NCI-H345 treated with DMSO at 0.1 percent for 48 hours (cell line): ENCODE data around the gene HMGXB4.

Experiments used
- DNase-seq: peaks from one replicate; lab custom pipeline; 2025; ENCODE audit not compliant: unreplicated experiment; lab: John Stamatoyannopoulos, UW

HMGXB4 gene

DNA sequence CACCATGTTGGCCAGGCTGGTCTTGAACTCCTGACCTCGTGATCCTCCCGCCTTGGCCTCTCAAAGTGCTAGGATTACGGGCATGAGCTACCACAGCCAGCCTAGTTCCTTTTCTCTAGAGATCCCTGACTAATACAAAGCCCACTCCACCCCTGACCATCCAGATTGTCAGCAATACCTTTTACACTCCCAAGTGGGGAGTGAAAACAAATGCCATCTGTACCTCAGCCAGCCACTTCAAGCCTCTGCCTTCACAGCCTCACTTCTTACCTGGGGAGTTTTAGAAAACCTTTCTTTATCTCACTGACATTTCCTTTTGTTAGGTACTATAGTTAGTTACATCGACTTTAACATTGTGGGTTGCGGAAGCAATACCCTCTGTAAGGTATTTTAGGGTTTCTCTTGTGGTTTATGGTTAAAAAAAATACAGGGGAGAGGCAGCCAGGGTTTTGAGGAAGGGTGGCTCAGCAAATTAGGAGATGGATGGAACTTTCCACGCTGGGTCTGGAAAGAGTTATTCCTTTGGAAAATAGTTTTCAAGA is 51.3 kb downstream of the HMGXB4 start:
- no peak for DNase-seq

GRCh38 chr22:35310556-35311550 is 53.6 kb downstream of the HMGXB4 start:
- no peak for DNase-seq

- no peak for DNase-seq
Measured at GRCh38 chr22:35311551-35311999, 54.3 kb downstream of the HMGXB4 start.

DNA sequence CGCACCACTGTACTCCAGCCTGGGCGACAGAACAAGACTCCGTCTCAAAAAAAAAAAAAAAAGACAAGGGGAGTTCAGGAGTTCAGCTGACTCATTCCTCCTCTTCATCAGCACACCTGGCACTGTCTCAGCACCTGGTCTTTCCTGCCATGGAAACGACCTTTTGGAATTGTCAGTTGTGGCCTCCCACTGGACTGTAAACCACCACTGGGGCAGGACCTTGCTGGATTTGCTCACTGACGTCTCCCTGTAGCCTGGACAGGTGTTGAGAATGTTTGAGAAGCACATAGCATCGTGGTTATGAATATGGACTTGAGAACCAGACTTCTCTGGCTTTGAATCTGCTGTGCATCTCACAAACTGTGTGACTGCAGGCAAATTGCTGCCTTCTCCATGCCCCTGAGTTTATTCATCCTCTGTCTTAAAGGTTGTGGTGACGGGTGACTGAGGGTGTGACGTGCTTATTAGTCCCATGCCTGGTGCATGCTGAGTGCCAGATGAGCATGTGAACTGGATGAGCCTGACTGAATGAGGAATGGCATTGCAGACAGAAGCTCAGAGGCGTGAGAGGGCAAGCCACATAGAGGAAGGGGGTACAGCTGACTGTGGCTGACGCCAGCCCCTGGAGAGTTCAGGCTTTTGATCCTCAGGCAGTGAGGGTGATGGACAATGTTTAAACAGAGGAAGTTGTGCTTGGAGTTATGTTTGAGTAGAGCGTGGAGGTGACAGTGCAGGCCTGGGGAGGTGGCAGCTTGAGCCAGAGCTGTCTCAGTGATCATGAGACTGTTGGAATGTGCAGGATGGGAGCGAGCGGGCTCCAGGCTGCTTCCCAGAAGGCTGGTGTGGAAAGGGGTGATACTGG is 55.1 kb downstream of the HMGXB4 start:
- DNase-seq, result no peak

DNA sequence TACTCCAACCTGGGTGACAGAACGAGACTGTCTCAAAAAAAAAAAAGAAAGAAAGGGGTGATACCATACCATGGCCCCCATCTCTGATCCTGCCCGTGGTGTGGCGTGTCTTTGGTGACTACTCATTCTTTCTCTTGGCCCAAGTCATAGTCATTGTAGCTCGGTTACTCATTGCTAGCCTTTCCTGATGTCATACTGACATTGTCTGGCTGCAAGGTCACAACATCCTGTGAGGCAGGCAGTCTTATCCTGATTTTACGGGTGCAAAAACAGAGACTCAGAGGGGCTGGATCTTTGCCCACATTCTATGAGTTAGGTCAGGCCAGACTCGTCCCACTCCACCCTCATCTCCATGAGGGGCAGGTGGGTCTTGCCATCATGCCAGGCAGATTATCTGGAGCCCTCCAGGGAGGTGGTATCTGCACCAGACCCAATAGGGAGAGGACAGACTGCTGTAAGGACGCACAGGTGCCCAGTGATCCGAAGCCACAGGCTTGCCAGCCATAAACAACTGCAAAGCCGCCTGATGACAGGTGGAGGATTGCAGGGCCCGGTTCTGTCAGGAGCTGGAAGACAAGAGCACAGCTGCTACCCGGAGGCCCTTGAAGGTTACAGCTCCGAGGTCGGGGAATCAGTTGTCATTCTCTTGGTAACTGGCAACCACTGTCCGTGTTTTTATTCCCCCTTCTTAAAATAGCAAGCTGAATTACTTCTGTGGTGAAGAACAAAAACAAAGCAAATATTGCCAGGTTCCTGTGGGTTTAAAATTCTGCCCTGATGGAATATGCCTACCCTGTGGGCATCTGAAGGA is 56.2 kb downstream of the HMGXB4 start:
- DNase-seq, result no peak

DNA sequence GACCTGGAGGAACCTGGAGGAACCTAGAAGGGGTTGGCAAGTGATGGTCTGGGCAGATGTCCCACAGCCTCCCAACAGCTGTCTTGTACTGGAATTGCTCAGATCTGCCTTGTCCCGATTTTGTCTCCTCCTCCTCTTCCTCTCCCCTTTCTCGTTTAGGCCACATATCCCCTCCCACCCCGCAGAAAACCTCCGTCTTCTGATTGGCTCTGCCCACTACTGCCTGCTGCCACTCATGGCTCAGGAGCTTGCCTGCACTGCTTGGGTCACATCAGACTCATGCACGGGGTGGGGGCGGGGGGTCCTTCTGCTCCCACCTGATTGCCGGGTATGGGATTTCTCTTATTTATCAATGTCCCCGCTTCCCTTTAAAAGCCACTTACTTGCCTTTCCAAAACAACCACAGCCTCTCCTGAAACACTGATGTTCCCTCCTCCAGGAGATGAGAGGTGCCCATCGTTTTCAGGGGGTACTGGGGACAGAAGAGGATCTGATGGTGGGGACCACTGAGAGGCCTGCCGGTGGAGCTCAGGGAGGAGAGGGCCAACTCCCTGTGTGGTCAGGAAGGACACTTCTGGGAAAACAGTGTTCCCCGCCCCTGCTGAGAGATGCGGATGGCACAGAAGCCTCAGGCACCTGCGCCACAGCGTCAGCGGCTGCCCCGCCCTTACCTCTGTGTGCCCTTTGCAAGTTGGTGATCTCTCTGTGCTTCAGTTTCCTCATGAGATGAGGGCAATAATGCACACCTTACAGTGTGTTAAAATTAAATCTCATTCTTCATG is 57.1 kb downstream of the HMGXB4 start:
- DNase-seq, result no peak

- no peak for DNase-seq
Measured at GRCh38 chr22:35315141-35315854, 58.0 kb downstream of the HMGXB4 start.

DNA sequence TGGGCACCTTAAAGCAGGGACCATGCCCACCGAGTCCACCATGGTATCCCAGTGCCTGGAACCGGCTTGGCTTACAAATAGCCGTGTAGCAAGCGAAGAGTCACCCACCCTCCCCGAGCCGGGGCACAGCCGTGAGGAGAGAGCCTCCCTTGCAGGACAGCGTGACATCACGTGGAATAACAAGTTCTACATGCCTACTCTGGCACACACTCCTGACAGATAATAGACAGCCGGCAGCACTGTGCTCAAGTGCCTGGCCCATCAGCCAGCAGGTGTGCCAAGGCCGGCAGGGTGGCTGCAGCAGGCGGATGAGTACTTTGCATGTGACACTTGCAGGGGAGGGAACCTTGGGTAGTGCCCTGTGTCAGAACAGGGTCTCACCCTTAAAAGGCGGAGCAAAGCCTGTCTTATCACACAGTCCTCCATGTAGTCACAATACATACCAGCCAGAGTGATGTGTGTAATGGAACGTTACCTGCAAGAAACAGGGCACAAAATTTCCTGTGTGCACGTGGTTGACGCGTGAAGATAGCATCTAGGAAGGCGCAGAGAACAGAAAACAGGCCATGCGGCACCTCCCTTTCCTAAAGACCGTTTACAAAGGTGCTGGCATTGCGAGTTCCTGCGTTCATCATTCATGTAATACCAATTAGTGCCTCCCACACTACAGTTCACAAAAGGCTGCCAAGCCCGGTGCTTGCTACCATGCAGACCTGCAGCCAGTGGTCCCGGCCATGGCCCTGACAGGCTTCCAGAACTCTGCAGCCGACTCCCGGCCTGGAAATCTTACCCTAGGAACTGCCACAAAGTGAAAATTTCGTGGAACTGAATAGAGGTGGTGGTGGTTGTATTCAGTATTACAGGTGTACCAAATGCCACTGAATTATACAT is 58.8 kb downstream of the HMGXB4 start:
- peak; percentile 58 for DNase-seq

GRCh38 chr22:35316751-35317150 is 59.5 kb downstream of the HMGXB4 start:
- DNase-seq, result no peak

DNA sequence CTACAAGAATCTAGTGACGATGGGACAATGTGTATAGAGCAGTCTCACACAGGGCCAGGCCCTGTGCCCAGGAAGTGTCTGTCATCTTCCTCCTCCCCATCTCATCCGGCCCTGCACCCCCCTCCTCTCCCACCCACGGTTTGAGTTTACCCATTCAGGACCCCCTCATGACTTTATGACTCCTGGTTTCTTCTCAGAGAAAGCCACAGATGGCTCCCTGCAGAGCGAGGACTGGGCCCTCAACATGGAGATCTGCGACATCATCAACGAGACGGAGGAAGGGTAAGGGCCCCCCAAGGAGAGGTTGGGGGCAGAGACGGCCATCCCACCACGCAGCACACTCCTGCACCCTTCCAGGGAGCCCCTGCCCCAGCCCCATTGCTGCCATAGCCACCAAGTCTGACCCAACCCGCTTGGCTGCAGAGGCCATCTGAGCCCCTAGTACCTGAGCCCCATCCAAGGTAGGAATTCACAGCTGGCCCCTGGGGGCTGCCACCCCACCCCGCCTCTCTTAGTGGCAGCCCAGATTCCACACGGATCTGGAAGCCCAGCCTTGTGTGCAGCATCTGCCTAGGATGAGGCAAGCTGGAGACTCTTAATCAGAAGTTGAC is 60.5 kb downstream of the HMGXB4 start:
- DNase-seq, result no peak

GRCh38 chr22:35318346-35319215 is 61.3 kb downstream of the HMGXB4 start:
- no peak for DNase-seq

DNA sequence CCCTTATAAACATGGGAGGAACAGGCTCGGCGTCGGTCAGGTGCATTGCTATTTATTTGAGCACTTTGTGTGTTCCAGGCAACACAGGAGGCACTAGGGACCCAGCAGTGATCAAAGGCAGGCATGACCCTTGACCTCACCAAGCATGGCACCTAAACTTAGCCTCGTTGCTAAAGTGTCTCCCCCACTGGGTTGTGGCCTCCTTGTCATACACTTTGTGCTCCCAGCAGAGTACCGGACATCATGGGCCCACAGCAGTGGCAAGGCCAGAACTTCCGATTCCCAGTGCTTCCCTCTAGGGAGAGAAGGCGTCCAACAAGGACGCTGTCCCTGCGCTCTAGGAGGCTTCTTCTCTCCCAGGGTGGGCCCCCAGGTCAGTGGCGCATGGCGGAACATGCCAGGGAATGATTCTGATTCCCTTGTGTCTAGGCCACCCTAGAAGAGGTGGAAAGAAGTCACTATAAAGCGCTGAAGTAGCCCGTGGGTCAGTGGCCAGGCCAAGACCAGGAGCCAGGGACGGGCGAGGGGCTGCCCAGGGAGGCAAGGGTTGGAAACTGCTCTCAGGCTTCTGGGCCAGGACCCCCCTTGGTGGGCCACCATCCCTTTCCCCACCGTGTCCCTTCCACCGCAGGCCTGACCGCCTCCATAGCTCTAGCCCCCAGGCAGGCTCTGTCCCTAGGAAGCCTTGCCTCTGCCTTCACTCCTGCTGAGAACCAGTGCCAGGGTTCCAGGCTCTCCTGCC is 62.1 kb downstream of the HMGXB4 start:
- DNase-seq, result no peak

GRCh38 chr22:35322126-35322525 is 64.8 kb downstream of the HMGXB4 start:
- no peak for DNase-seq

DNA sequence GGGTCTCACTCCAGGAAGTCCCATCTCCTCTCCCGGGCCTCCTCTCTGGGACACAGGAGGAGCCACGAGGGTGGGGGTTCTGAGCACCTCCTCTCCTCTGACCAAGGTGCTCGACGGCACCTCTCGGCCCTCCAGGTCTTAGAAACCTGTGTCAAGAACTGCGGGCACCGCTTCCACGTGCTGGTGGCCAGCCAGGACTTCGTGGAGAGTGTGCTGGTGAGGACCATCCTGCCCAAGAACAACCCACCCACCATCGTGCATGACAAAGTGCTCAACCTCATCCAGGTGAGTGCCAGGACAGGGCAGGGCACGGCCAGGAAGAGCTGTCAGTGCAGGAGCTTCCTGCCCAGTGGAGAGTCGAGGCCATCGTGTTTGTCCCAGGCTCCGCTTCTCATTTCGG is 65.6 kb downstream of the HMGXB4 start:
- no peak for DNase-seq

DNA sequence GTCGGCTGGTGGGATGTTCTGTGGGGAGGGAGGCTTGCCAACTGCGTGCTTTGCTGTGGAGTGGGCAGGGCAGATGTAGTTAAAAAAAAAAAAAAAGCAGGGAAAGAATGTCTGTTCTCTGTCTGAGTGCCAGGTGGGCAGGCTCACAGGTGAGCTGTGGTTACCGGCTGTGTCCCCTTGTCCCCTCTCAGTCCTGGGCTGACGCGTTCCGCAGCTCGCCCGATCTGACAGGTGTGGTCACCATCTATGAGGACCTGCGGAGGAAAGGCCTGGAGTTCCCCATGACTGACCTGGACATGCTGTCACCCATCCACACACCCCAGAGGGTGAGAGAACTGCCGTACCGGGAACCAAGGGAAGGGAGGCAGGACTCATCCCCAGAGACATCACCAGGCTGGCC is 66.0 kb downstream of the HMGXB4 start:
- no peak for DNase-seq

GRCh38 chr22:35324067-35324466 is 66.8 kb downstream of the HMGXB4 start:
- no peak for DNase-seq
